CD4-positive, alpha-beta T cell treated with Interleukin-1 beta for 1 hour (primary cell): ENCODE results near the gene JPH2.

Experiments
- DNase-seq, 2 donors: peaks; one replicate each; pipeline ENCODE4 v3.0.0-alpha.2; 2020 to 2022

JPH2 gene

DNA sequence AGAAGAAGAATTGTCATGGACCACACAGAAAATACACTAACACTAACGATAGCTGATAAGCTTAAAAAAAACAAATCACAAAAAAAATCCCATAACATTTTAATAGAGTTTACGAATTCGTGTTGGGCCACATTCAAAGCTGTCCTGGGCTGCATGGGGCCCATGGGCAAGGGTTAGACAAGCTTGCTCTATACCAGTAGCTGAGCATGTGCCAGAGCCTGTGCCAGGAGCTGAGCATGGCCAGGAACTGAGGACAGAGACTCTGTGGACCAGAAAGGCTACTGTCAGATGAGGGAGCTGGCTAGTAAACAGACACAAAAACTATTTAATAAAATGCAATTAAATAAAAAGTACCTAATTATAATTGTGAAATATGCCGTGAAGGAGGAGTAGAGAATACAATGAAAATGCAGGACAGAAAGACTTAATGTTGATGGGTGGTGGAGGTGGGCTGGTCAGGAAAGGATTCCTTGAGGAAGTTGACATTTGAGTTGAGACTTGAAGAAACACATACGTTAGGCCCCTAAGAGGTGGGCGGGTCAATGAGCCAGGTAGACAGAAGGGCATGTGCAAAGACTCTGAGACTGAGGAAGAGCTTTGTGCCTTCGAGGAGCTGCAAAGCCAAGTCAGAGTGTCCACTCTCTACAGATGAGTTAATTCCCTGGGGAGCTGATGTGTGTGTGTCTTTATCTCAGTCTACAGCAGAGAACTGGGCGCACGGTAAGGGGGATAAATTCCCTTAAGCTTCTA lies 66.1 kb downstream of the JPH2 start:
- DNase-seq = no peak

DNA sequence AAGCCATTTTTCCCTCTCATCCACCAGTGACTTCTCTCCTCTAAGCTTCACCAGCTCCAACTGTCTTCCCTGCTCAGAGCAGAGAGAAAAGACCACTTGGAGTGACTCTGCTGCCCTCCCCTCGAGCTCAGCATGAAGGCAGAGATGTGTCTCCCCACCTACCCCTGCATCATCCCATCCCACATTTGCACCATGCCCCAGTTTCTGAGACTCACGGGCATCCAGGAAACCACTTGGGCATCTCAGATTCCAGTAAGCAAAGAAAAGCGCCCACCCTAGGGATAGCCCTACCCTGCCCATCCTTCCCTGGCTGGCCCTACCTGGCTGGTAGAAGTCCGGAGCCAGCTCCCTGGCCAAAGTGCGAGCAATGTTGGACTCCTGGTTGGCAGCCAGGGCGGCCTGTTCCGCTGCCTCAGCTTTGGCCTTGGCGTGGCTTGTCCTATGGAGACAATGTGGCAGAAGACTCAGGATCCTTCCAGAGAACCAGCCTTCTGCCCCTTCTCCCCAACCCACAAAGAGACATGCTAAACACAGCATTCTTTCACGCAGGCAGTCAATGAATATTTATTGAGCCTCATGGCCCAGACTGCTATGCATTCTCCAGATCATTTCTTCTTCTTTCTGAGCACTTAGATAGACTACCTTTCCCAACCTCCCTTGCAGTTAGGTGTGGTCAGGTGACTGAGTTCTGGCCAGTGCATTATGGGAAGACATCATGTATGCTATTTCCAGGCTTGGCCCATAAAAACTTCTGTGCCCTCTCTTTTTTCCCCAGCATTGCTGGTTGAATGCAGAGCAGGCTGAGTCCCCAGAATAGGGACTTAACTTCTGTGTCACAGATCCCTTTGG lies 68.6 kb downstream of the JPH2 start:
- DNase-seq = no peak

DNA sequence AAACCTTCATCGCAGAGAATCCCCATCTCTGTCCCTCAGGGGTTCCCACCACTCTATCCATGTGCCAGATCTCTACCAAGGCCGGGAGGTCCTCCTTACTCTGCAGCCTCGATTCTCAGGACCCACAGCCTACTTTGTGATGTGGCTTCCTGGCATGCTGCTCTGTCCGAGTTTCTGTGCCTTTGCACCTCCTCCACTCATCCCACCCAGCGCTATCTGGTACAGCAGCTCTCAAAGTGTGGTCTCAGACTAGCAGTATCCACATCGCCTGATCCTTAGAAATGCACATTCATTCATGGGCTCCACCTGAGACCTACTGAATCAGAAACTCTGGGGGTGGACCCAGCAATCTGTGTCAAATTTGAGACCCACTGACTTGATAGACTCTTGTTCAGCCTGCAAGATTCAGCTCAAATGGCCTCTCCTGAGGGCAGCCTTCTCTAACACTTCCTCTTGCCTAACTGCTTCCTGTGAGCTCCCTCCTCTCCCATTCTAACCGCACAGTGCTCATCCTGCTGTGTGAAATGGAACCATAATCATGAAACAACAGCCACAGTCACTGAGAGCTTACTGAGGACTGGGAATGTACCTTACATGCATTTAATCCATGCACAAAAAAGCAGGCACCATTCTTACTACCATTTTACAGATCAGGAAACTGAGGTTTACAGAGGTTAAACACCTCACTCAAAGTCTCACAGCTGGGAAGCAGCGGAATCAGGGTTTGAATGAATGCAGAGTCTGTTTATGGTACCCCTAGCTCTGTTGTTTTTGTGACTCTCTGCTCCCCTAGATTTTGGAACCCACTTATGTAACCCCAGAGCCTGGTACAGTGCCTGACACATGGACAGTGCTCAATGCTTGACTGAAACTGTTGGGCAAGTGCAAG lies 69.4 kb downstream of the JPH2 start:
- DNase-seq = no peak

DNA sequence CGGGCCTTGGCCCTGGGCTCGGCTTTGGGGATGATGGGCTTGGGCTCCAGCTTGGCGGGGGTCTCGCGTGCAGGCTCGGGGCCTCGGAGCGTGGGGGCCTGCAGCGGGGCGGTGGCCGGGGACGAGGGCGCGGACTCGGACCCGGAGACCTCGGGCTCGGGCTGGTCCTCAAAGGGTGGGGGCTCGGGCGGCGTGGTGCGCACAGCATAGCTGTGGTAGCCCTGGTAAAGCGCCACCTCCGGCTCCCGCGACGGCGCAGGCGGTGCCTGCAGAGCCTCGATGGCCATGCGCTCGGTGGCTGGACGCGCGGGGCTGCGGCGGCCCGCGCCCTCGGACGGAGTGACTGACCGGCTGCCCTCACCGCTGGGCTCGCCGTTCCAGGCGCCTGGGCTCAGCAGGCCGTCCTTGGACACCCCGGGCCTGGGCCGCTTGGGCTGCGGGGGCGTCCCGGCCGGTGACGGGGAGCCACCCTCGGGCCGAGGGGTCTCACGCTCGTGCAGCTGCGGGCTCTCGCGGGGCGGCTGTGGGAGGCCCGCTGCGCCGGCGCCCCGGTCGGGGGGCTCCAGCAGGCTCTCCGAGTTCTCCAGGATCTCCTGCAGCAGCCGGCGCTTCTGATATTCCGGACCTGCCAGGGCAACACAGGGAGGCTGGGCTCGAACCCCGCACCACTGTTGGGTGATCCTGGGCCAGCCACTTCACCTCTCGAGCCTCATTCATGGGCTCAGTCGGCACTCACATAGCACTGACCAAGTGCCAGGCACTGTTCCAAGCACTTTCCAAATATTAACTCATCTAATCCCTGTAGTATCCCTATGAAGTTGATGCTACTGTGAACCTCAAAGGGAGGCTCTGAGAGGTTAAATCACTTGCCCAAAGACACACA lies 71.0 kb downstream of the JPH2 start:
- DNase-seq = no peak

DNA sequence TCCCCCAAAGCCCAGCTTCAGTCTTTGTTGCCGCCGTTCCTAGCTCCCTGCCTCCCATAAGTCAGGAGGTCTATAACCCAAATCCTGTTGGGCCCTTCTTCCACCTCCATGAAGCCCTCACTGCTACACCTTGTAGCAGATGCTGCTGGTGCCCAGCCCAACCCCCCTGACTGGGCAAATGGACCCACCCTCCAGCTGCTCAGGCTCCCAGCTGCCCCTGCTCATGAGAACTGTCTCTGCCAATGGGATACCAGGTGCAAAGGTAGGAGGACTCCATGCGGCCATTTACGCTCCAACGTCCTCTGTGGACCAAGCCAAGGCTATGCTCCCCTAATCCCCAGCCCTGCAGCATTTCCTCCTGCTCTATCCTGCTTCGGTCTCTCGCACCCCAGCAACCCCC lies 71.8 kb downstream of the JPH2 start:
- no peak for DNase-seq

DNA sequence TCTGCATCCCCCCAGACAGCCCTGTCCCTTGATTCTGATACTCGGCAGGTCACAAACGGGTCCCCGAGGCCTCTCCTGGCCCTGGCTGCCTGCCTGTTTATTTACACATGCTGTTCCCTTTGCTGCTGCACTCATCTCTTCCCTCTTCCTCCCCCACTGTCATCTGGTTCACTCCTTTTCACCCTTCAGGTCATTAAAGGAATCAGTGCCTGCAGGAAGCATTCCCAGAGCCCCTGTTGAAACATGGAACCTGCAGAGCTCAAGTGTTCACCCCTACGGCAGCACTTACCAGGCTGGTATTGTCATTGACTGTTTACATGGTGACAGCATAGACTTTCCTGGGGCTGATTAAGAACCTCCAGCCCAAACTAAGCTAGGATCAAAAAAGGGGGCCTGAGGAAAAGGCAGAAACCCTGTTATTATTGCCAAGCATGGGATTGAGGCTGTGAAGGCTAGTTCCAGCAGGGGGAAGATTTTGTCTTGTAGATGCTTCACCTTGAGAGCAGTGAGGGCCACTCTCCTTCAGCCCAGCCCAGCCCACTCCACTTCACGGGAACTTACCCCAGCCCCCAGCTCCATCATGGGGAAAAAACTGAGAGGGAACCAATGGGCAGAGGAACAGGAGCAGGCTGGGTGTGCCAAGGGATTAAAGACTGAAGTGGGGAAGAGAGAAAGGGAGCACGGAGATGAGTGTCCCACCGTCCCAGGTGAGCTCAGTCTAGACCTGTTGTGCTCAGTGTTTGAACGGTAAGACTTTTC lies 73.2 kb downstream of the JPH2 start:
- DNase-seq = no peak

DNA sequence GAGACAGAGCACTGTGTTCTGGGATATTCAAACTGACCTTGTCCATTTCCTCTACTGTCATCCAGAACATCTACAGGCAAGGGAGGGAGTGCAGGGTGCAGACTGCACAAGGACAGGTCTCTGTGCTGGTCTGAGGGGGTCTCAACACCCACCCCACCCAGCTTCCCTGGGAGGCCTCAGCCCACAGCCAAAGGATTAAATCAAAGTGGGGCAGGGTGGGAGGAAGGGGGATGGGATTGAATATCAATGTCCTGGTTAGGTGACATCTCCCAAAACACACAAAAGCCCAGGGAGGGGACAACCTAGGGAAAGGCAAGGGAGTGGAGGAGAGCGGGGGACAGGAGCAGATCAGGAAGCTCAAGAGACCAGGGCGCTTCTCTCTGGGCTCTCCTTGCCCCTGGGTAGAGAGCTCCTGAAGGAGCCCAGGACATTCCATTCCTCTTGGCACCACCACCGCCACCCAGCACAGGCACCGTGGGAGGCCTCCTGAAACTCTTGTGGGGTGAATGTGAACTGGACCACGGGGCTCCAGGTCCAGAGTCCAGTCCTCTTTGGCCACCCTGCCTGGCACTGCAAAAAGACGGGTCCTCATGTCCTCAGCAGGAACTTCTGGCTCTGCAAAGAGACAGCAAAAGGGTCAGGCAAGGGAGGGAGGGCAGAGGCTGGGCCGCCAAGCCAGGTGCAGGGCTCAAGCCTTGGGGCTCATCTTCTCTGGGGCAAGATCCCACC lies 73.9 kb downstream of the JPH2 start:
- no peak for DNase-seq

DNA sequence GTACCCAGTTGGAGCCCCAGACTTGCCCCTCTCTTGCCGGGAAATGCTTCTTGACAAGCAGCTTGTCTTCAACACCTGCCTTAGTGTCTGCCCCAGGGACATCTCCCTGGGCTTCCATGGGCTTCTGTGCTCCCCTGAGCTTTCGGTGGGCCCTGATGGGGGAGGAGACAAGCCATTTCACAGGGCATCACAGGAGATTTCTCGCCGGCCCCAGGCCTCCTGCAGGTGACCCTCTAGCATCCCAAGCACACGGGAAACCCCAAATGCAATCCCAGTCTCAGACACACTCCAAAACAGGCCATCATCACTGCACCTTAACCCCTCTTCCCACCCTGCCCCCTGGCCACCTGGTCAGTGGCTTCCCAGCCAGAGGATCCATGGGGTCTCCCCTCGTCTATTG lies 74.5 kb downstream of the JPH2 start:
- no peak for DNase-seq

DNA sequence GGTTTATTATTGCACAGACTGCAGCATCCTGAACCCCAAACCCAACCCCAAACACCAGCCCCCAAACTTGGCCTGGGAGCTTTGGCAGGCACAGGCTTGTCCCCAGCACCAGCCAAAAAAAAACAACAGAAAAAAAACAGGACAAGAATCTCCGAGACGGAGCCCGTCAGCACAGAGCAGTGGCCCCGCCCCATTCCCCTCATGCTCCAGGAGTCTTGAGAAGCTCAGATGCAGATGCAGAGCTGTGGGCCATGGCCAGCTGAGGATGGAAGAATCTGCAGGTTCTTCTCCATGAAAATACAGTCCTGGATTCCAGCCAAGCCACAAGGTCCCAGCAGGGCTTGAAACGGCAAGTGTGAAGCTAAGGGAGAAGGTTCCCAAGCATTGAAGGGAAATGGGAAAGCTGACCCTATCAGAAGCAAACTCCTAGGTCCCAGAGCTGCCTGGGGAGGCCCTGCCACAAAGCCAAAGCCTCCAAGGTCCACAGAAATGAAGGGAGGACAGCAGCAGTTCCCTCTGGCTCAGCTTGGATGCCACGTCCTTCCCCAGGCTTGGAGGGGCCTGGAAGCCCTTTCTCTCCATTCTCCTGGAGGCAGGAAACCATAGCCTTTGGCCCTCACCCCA lies 75.2 kb downstream of the JPH2 start:
- no peak for DNase-seq

DNA sequence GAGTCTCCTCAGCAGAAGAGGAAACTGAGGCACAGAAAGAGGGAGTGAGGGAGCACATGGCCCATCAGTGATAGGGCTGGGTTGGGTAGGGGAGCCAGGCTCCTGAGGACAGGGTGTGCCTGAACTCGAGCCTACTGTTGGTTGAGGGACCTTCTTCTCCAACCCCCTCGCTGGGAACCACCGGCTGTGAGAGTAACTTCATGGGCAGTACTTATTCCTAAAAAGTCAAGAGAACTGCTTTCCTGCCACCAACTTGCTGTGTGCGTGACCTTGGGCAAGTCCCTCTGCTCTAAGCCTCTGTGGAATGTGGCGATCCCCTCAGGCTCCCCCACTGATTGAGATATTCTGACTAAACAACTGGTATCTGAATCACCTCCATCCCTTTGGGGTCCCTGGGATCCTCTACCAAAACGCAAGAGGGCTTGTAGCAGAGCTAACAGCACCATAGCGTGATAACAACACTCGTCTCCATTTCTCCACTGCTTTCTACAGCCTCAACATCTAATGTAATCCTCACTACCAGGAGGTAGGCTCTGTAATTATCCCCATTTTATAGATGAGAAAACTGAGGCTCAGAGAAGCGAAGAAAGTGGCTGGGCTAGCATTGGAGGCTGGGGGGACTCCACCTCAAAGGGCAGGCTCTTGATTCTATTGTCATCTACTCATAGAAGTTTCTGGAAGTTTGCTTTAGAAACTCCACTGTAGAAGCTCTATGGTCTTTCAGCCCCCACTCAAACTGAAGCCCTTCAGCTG lies 76.0 kb downstream of the JPH2 start:
- DNase-seq = no peak

DNA sequence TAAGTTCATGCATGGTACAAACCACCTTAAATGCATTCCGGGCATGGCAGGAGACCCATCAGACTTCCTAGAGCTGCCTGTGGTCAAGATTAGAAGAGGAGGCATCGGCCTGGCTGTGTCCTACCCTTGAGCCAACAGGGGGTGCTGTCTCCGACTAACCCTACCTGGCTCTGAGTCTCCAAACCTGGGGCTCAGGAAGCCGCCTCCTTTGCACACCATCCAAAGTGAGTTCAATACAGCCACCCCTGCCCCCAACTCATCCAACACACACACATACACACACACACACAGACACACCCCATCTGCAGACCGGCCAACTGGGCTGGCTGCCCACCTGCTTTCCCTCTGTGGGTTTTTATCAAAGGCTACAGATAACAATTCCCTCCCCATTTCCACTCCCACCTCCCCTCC lies 77.0 kb downstream of the JPH2 start:
- DNase-seq = no peak

DNA sequence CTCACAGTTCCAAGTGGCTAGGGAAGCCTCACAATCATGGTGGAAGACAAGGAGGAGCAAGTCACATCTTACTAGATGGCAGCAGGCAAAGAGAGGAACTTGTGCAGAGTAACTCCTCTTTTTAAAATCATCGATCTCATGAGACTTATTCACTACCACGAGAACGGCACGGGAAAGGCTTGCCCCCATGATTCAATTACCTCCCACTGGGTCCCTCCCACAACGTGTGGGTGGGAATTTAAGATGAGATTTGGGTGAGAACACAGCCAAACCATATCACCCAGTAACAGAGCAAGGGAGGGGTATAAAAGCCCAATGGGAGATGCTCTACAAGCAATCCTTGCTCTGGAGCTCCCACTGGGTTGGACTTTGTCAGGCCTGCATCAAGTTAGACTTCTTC lies 80.4 kb downstream of the JPH2 start:
- no peak for DNase-seq

DNA sequence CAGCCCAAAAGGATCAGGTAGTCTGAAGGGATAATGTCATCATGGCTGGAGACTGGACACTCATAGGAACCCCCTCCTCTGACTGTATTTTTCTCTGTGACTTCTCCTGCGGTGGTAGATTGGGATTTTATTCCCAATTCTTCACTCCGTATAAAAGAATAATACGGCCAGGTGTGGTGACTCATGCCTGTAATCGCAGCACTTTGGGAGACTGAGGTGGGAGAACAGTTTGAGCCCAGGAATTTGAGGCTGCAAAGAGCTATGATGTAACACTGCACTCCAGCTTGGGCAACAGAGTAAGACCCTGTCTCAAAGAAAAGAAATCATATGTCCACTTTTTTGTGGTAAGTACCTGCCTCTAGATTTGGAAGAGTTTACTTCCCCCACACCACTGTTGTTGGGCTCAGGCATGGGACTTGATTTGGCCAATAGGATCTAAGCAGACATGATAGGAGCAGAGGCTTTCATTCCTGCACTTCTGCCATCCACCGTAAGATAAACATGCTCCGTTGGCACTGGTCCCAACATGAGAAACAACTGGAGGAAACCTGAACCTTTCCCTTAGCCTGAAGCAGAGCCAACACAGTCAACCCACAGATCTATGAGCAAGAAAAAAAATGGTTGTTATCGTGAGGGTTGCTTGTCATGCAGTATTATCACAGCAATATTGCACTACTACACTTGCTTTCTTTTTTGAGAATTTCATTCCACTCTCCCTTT lies 82.0 kb downstream of the JPH2 start:
- DNase-seq = no peak

DNA sequence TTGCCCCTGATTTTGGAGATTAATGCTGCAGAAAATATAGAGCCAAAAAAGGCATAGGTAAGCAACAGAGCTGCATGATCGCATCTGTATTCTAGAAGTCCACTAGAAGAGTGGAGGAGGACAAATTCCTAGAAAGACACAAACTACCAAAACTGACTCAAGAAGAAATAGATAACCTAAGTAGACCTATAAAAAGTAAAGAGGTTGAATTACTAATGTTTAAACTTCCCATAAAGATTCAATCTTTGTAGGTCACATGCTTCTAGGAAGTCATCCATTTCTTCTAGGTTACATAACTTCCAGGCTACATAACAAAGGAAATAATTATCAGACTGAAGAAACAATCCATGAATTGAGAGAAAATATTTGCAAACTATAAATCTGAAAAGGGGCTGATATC lies 84.4 kb downstream of the JPH2 start:
- DNase-seq = no peak

DNA sequence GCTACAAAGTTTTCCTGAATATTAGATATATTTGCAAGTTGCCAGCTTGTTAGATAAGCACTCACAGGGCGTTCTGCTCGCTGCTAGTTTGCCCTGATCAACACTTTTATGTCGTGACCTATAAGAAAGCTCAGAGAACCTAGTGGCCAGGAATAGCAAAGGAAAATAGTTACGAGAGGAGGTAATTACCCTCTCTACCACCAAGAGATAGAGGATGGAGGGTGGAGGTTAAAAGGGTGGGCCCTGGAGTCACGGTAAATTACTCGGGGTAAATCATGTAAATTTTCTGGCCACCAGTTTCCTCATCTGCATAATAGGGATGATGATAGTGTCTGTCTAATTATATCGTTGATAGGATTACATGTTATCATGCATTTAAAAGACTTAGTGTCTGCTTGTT lies 87.2 kb downstream of the JPH2 start:
- DNase-seq = no peak

DNA sequence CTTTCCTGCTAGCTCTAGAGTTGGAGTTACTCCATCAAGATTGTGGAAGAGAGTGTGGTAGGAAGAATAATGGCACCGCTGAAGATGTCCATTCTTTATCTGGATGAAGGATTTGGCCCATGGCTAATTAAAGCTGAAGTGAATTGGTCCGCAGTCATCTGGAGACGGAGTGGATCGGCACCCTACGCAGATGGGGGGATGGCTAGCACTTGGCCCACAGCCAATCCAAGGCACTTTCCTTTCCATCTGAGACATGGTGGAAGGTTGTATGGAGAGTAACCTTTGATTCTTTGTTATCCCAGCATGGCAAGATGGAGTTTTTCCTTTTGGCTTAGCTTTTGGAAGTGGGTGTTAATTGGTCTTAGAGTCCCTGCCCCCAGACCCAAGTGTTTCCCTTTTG lies 88.3 kb downstream of the JPH2 start:
- no peak for DNase-seq

DNA sequence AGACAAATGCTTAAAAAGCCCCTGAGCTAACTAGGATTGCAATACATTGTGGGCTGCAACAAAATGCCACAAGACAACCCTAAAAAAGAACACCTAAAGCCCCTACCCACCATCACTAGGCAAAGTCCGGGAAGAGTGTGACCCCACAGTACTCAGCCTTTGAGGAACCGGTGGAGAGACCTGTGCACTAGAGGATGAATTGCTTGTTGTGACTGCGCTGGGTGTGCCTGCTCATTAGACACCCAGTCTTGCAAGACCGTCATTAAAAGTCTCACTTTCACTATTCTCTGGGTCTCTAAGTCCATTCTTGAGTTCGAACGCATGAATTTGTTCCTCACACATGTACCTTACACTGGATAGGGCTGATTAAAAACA lies 88.7 kb downstream of the JPH2 start:
- DNase-seq = no peak

DNA sequence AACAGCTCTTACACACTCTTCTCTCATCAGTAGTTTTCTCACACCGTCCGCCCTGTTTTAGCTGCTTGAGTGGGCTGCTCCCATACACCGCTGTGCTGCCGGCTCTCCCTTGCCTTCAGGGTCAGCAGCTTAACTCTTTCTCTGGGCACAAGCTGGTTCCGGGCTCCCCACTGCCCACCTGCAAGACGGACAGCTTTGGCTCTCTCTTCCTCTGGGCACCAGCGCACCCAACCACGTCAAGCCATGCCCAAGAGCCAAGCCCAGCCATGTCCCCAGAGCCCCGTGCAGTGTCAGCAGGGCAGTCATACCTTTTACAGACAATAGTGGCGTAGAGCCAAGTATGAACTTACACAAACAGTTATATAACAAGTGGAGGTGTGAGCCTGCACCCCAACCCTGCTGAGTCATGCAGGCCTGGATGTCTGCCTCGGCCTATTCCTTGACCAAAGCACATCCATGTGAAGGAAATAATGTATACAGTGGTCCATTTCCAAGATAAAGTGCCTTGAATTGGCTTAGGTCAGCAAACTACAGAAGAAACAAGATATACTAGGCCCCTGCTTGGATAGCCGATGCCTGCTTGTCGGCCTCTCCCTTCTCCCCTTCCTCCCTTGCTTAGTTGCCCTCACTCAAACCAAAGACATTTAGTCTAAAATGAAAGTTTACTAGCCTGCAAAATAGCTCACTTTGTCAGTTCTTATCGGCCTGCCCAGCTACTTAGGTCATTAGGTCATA lies 89.3 kb downstream of the JPH2 start:
- DNase-seq = no peak
